Karpas-422 (cell line): ENCODE measurements around the gene COL11A2. TPM values are rescaled to one million over a fixed set of nuclear protein-coding genes. Genes with fewer than 3 reads are reported as not detected.

Experiments used
- DNase-seq: peaks from one replicate; pipeline ENCODE4 v3.0.0-alpha.2; 2015
- H2AFZ ChIP-seq: fragments of 200-600 bp; sonication (generic); 2 replicates; pipeline ENCODE4 v1.6.1; 2014; ENCODE audit warnings: antibody characterized with exemption, low read length, mixed read lengths
- H3K27ac ChIP-seq: fragments of 200-600 bp; sonication (generic); 2 replicates; pipeline ENCODE4 v1.5.1; 2014; ENCODE audit warnings: mild to moderate bottlenecking, low read length, moderate library complexity
- H3K27me3 ChIP-seq: fragments of 200-600 bp; sonication (generic); 2 replicates; pipeline ENCODE4 v1.6.1; 2014; ENCODE audit warnings: low read length, mixed read lengths
- H3K36me3 ChIP-seq: fragments of 200-600 bp; sonication (generic); 2 replicates; pipeline ENCODE4 v1.6.1; 2014; ENCODE audit warnings: low read length, mixed read lengths; ENCODE audit not compliant: insufficient read depth
- H3K4me1 ChIP-seq: fragments of 200-600 bp; sonication (generic); 2 replicates; pipeline ENCODE4 v1.6.1; 2014; ENCODE audit warnings: mild to moderate bottlenecking, low read length, mixed read lengths
- H3K4me2 ChIP-seq: fragments of 200-600 bp; sonication (generic); 2 replicates; pipeline ENCODE4 v1.6.1; 2014; ENCODE audit warnings: low read length, low read depth, mild to moderate bottlenecking; ENCODE audit not compliant: poor library complexity, severe bottlenecking
- H3K4me3 ChIP-seq: fragments of 200-600 bp; sonication (generic); 2 replicates; pipeline ENCODE4 v1.5.1; 2014; ENCODE audit warnings: mild to moderate bottlenecking, antibody characterized with exemption, low read length, mixed read lengths
- H3K79me2 ChIP-seq: fragments of 200-600 bp; sonication (generic); 2 replicates; pipeline ENCODE4 v1.6.1; 2014; ENCODE audit warnings: mild to moderate bottlenecking, low read length, mixed read lengths
- H3K9ac ChIP-seq: fragments of 200-600 bp; sonication (generic); 2 replicates; pipeline ENCODE4 v1.6.0; 2014; ENCODE audit warnings: low read length
- H3K9me2 ChIP-seq: fragments of 200-600 bp; sonication (generic), shearing (Covaris generic); replicated peaks from 2 replicates; pipeline ENCODE4 v1.6.0; 2014; ENCODE audit warnings: mild to moderate bottlenecking, low read length, moderate library complexity; ENCODE audit not compliant: insufficient read depth
- H3K9me3 ChIP-seq: fragments of 300-700, 200-600 bp; sonication (generic); 2 replicates; pipeline ENCODE4 v1.6.1; 2014; ENCODE audit warnings: low read length, mixed read lengths
- H4K20me1 ChIP-seq: fragments of 200-600 bp; sonication (generic); 2 replicates; pipeline ENCODE4 v1.6.1; 2014; ENCODE audit warnings: mild to moderate bottlenecking, antibody characterized with exemption, low read length, low read depth; ENCODE audit not compliant: insufficient read depth
- total RNA-seq: library from RNA; depleted of rRNA; stranded (reverse); fragments of >200 nt; shearing (Covaris generic); gene quantifications from 2 replicates; pipeline ENCODE4 v1.2.3, GENCODE V29; 2014; ENCODE audit warnings: low replicate concordance

Gene COL11A2
- total RNA-seq, 1 experiment from 2014 or later: 0.41 TPM

GRCh38 chr6:33139596-33140206, 52.6 kb downstream of the COL11A2 start:
- no peak overlapping the region for H2AFZ ChIP-seq
- H3K9me3 ChIP-seq: no peaks in the 10 kb centered on the region
- H3K27me3 ChIP-seq: no peaks in the 10 kb centered on the region
- no peaks in the 10 kb centered on the region for H4K20me1 ChIP-seq
- H3K9me2 ChIP-seq: no peaks in the 10 kb centered on the region
- no peak overlapping the region for H3K9ac ChIP-seq
- no peak for DNase-seq
- no peaks in the 10 kb centered on the region for H3K79me2 ChIP-seq
- H3K36me3 ChIP-seq: no peaks in the 10 kb centered on the region
- H3K4me3 ChIP-seq: no peak overlapping the region
- H3K4me2 ChIP-seq: no peak overlapping the region
- H3K27ac ChIP-seq: no peak overlapping the region
- H3K4me1 ChIP-seq: peaks cover 3% of the 10 kb centered on the region

DNA sequence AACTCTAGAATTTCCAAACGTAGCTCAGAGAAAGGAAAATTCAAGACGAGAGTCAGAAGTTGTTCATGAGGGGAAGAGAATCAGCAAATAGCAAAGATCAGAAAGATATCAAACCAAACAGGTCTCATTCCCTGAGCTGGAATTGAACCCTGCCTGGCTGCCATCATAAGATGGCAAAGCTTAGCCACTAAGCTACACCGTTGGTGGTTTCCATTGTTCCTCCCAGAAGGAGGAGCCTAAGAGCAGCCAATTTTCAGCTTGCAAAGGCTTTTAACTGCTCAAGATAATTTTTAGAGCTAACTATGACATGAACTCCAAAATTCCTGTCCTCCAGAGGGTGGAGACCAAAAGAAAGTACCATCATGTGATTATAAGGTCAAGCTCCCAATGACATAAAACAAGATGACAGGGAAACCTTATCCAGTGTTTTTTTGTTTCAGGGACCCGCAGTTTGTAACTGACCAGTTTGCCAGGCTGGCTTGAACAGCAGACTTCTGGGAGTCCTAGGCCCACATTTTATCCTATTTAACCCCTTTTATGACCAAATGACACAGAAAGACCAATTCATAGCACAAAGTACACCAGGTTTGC, 55.9 kb downstream of the COL11A2 start:
- no peak overlapping the region for H3K27ac ChIP-seq
- H3K4me3 ChIP-seq: no peak overlapping the region
- peaks cover 1% of the 10 kb centered on the region; the same call in 1 of the 2 replicates for H3K4me1 ChIP-seq
- H3K36me3 ChIP-seq: no peaks in the 10 kb centered on the region
- no peaks in the 10 kb centered on the region for H3K9me2 ChIP-seq
- no peak for DNase-seq
- H4K20me1 ChIP-seq: no peaks in the 10 kb centered on the region
- no peaks in the 10 kb centered on the region for H3K9me3 ChIP-seq
- H3K27me3 ChIP-seq: no peaks in the 10 kb centered on the region
- H3K79me2 ChIP-seq: no peaks in the 10 kb centered on the region
- H2AFZ ChIP-seq: no peak overlapping the region
- H3K9ac ChIP-seq: no peak overlapping the region
- H3K4me2 ChIP-seq: no peak overlapping the region

- H3K36me3 ChIP-seq: no peaks in the 10 kb centered on the region
- H3K4me2 ChIP-seq: no peak overlapping the region
- no peaks in the 10 kb centered on the region for H3K9me3 ChIP-seq
Observed at GRCh38 chr6:33132081-33132524, 60.2 kb downstream of the COL11A2 start.

GRCh38 chr6:33128318-33128717, 63.9 kb downstream of the COL11A2 start:
- peaks cover 27% of the 10 kb centered on the region for H3K4me1 ChIP-seq
- peaks cover 3% of the 10 kb centered on the region; the same call in 1 of the 2 replicates for H3K27me3 ChIP-seq
- H3K9me3 ChIP-seq: peaks cover 3% of the 10 kb centered on the region; the same call in 1 of the 2 replicates
- no peak for DNase-seq
- no peaks in the 10 kb centered on the region for H4K20me1 ChIP-seq
- H2AFZ ChIP-seq: no peak overlapping the region
- no peaks in the 10 kb centered on the region for H3K79me2 ChIP-seq
- no peak overlapping the region for H3K4me2 ChIP-seq
- H3K4me3 ChIP-seq: no peak overlapping the region
- H3K27ac ChIP-seq: no peak overlapping the region
- no peak overlapping the region for H3K9ac ChIP-seq
- no peaks in the 10 kb centered on the region for H3K36me3 ChIP-seq
- no peaks in the 10 kb centered on the region for H3K9me2 ChIP-seq

More at GRCh38 chr6:33132081-33132524, 60.2 kb downstream of the COL11A2 start:
- H3K9ac ChIP-seq: no peak overlapping the region
- H2AFZ ChIP-seq: no peak overlapping the region
- H3K79me2 ChIP-seq: no peaks in the 10 kb centered on the region
- no peaks in the 10 kb centered on the region for H3K27me3 ChIP-seq
- H3K4me1 ChIP-seq: peaks cover 13% of the 10 kb centered on the region
- H4K20me1 ChIP-seq: no peaks in the 10 kb centered on the region
- DNase-seq: no peak
- no peak overlapping the region for H3K27ac ChIP-seq
- no peaks in the 10 kb centered on the region for H3K9me2 ChIP-seq
- H3K4me3 ChIP-seq: no peak overlapping the region

- H3K79me2 ChIP-seq: no peaks in the 10 kb centered on the region
- DNase-seq: peak; percentile 90
- no peaks in the 10 kb centered on the region for H3K9me2 ChIP-seq
- H4K20me1 ChIP-seq: no peaks in the 10 kb centered on the region
- peaks cover 4% of the 10 kb centered on the region; the same call in 1 of the 2 replicates for H3K27me3 ChIP-seq
- no peak overlapping the region for H3K9ac ChIP-seq
- peaks cover 24% of the 10 kb centered on the region for H3K4me1 ChIP-seq
- H3K4me3 ChIP-seq: no peak overlapping the region
- peaks cover 3% of the 10 kb centered on the region; the same call in 1 of the 2 replicates for H3K9me3 ChIP-seq
- no peaks in the 10 kb centered on the region for H3K36me3 ChIP-seq
- no peak overlapping the region for H3K27ac ChIP-seq
- H2AFZ ChIP-seq: no peak overlapping the region
- no peak overlapping the region for H3K4me2 ChIP-seq
Observed at GRCh38 chr6:33126101-33126714, 66.1 kb downstream of the COL11A2 start.

DNA sequence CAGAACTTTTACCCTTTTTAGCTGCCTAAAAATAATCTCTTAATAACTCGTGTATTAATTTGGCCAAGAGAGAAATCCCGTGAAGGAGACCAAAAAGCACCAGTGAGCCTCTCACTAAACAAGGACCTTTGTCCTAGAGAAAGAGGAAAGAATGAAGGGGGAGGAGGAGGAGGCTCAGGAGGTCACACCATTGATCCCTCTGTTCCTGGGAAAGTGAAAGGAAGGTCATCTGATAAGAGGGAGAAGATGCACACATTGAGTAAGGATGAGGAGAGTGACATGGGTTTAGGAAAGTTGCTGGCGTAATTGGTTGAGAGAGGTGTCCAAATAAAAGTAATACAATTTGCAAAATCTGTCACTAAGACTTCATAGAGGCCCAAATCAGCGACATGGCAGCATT, 67.3 kb downstream of the COL11A2 start:
- no peak overlapping the region for H3K4me2 ChIP-seq
- H3K27me3 ChIP-seq: peaks cover 4% of the 10 kb centered on the region; the same call in 1 of the 2 replicates
- peaks cover 3% of the 10 kb centered on the region; the same call in 1 of the 2 replicates for H3K9me3 ChIP-seq
- no peak for DNase-seq
- no peaks in the 10 kb centered on the region for H3K79me2 ChIP-seq
- no peak overlapping the region for H3K9ac ChIP-seq
- H2AFZ ChIP-seq: no peak overlapping the region
- H4K20me1 ChIP-seq: no peaks in the 10 kb centered on the region
- H3K4me1 ChIP-seq: peaks cover 14% of the 10 kb centered on the region
- H3K9me2 ChIP-seq: no peaks in the 10 kb centered on the region
- H3K4me3 ChIP-seq: no peak overlapping the region
- H3K27ac ChIP-seq: no peak overlapping the region
- H3K36me3 ChIP-seq: no peaks in the 10 kb centered on the region

DNA sequence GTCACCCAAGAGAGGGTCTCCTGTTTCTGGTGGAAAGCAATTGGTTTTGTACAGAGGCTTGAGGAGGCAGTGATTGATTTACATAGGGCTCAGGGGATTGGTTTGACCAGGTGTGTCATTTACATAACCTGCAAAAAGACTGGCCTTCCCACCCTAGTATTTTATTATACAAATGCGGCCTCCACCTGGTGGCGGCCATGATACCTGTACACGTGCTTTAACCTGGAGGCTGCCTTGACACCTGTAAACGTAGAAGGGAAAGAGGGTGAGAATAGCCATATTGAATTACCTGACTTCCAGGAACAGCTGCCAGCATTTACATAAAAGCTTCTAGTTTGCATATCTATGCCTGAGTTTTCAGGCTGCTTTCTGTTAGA, 67.8 kb downstream of the COL11A2 start:
- Histone ChIP-seq H2AFZ (no peak overlapping the region), H4K20me1 (no peaks in the 10 kb centered on the region)

More for the DNA sequence above, 67.8 kb downstream of the COL11A2 start:
- Histone ChIP-seq H3K9ac (no peak overlapping the region), H3K9me2 (no peaks in the 10 kb centered on the region), H3K36me3 (no peaks in the 10 kb centered on the region), H3K27me3 (peaks cover 4% of the 10 kb centered on the region; the same call in 1 of the 2 replicates), H3K27ac (no peak overlapping the region), H3K79me2 (no peaks in the 10 kb centered on the region), H3K4me2 (no peak overlapping the region), H3K9me3 (peaks cover 3% of the 10 kb centered on the region; the same call in 1 of the 2 replicates), H3K4me1 (peaks cover 14% of the 10 kb centered on the region), H3K4me3 (no peak overlapping the region)
- DNase-seq: no peak
